ENCODE measurements around the gene DIO2.

Gene DIO2

GRCh38 chr14:80211153-80212022 is at the start of gene DIO2:
Gene DIO2 (minus strand): TSS chr14:80211504. CDS start chr14:80211472, 32 bp downstream.
- DNase-seq (ENCODE audit: low read depth) = no peak

GRCh38 chr14:80260645-80261044 is 49.3 kb upstream of the DIO2 start:
- DNase-seq (ENCODE audit: low read depth) = no peak

- DNase-seq (ENCODE audit: low read depth) = no peak
Measured at GRCh38 chr14:80239631-80240030, 28.3 kb upstream of the DIO2 start.

- no peak for DNase-seq (ENCODE audit: low read depth)
Measured at GRCh38 chr14:80237143-80237542, 25.8 kb upstream of the DIO2 start.

GRCh38 chr14:80233470-80234089 is 22.3 kb upstream of the DIO2 start:
- DNase-seq (ENCODE audit: low read depth) = no peak

- DNase-seq (ENCODE audit: low read depth) = no peak
Measured at GRCh38 chr14:80231702-80232101, 20.4 kb upstream of the DIO2 start.

- no peak for DNase-seq (ENCODE audit: low read depth)
Measured at GRCh38 chr14:80223696-80224465, 12.6 kb upstream of the DIO2 start.

- no peak for DNase-seq (ENCODE audit: low read depth)
Measured at GRCh38 chr14:80216818-80217217, 5.5 kb upstream of the DIO2 start.

GRCh38 chr14:80215756-80216581 is 4.7 kb upstream of the DIO2 start:
- no peak for DNase-seq (ENCODE audit: low read depth)

- DNase-seq (ENCODE audit: low read depth) = no peak
Measured at GRCh38 chr14:80215081-80215480, 3.8 kb upstream of the DIO2 start.

GRCh38 chr14:80213602-80214001 is 2.3 kb upstream of the DIO2 start:
- no peak for DNase-seq (ENCODE audit: low read depth)

GRCh38 chr14:80212023-80212397 is 706 bp upstream of the DIO2 start:
- no peak for DNase-seq (ENCODE audit: low read depth)

GRCh38 chr14:80208461-80208860 is 2.8 kb downstream of the DIO2 start:
- DNase-seq (ENCODE audit: low read depth) = no peak

- no peak for DNase-seq (ENCODE audit: low read depth)
Measured at GRCh38 chr14:80206351-80207080, 4.8 kb downstream of the DIO2 start.

GRCh38 chr14:80202888-80203562 is 8.3 kb downstream of the DIO2 start:
- no peak for DNase-seq (ENCODE audit: low read depth)

GRCh38 chr14:80200093-80200492 is 11.2 kb downstream of the DIO2 start:
- DNase-seq (ENCODE audit: low read depth) = no peak

GRCh38 chr14:80188571-80188970 is 22.7 kb downstream of the DIO2 start:
- no peak for DNase-seq (ENCODE audit: low read depth)

GRCh38 chr14:80186301-80186800 is 25.0 kb downstream of the DIO2 start:
- no peak for DNase-seq (ENCODE audit: low read depth)

- DNase-seq (ENCODE audit: low read depth) = no peak
Measured at GRCh38 chr14:80176893-80177292, 34.4 kb downstream of the DIO2 start.

GRCh38 chr14:80172375-80173051 is 38.8 kb downstream of the DIO2 start:
- DNase-seq (ENCODE audit: low read depth) = no peak

Measured in activated T-cell treated with anti-CD3 and anti-CD28 coated beads for 1 hour (primary cell).